ENCODE data around the gene MMP2.

GRCh38 chr16:55542459-55543082, 63.6 kb downstream of the MMP2 start:
- TF ChIP-seq CTCF (IDR thresholded peaks at IDR 0.05), result no peak
- TF ChIP-seq POLR2A (IDR thresholded peaks at IDR 0.05), result no peak
